ENCODE measurements around the gene ZNF615.
"Not testable (repeated sequence)": the region's sequence is repeated elsewhere in the genome, so short reads cannot be mapped to it uniquely, and the experiment has no call there.

ZNF615 gene

GRCh38 chr19:51976852-51977251 lies 31.2 kb downstream of the ZNF615 start:
- TF ChIP-seq CTCF (IDR thresholded peaks at IDR 0.05; ENCODE audit: insufficient read depth, missing control alignments), result no peak
- DNase-seq (ENCODE audit: insufficient read length, low spot score) (no peak), FAIRE-seq (no peak)

DNA sequence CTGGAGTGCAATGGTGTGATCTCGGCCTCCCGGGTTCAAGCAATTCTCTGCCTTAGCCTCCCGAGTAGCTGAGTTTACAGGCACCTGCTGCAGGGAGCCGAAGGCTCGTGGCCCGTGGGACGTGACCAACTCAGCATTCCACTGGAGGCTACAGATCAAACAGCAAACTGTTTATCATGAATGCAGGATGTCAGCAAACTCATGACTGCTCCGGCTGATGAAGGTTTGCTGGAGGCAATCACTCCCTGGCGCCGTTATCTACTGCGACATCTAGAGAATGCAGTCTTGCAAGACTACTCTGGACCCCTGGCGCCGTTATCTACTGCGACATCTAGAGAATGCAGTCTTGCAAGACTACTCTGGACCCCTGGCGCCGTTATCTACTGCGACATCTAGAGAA lies 32.2 kb downstream of the ZNF615 start:
- DNase-seq (ENCODE audit: insufficient read length, low spot score); FAIRE-seq: not testable (repeated sequence)

DNA sequence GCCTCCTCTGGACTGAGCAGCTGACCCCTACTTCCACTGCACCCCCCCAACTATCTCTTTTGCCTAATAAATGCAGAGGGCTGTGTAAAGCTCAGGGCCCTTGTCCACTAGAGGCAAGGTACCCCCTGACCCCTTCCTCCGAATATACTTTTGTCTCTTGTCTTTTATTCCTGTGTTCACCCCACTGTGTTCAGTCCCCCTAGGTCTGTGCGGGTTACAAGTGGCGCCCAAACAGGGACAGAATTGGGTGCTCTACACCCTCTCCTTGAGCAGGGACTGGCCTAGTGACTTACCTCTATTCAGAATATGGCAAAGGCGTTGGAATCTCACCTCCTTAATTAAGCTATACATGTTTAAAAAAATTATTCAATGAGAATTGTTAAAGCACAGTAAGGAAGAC lies 36.4 kb downstream of the ZNF615 start:
- no peak for FAIRE-seq
- no peak for TF ChIP-seq CTCF (IDR thresholded peaks at IDR 0.05; ENCODE audit: insufficient read depth, missing control alignments)
- DNase-seq (ENCODE audit: insufficient read length, low spot score), result no peak

DNA sequence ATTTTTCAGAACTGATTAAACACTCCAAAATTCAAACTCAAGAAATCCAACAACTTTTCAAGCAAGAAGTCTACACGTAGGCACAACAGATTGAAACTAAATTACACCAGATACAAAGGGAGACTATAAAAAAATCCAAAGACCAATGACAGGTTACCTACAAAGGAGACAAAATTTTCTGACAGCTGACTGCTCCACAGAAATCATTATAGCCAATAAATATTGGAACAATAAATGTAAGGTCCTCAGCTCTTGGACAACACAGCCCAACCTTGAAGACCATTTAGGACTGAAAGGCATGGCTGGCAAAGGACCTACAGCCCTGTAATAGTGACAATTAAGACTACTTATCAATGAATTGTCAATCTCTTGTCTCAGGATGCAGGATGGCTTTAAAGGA lies 37.3 kb downstream of the ZNF615 start:
- FAIRE-seq, result no peak
- no peak for DNase-seq (ENCODE audit: insufficient read length, low spot score)
- TF ChIP-seq CTCF (IDR thresholded peaks at IDR 0.05; ENCODE audit: insufficient read depth, missing control alignments), result no peak

- no peak for TF ChIP-seq CTCF (IDR thresholded peaks at IDR 0.05; ENCODE audit: insufficient read depth, missing control alignments)
- FAIRE-seq (no peak), DNase-seq (ENCODE audit: insufficient read length, low spot score) (no peak)
These were observed 42.4 kb downstream of the ZNF615 start for GRCh38 chr19:51965583-51965982.

- not testable (repeated sequence) for FAIRE-seq; DNase-seq (ENCODE audit: insufficient read length, low spot score)
These were observed 47.3 kb downstream of the ZNF615 start for GRCh38 chr19:51960621-51961233.

DNA sequence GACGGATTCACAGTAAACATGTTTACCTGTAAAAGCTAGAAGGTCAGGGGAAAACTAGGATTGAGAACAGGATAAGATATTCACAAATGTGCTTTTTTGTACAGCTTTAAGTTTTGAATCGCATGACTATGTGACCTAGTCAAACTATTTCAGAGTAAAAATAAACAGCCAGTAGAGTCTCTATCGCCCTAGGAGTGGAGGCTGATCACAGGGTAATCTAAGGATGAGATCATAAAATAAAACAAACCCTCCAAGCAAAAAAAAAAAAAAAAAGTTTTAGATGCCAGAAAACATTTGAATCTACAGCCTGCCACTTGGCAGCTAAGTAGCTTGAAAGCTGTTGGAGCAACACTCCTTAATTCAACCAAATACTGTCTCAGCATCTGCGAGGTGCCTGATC lies 48.2 kb downstream of the ZNF615 start:
- FAIRE-seq, result no peak
- no peak for DNase-seq (ENCODE audit: insufficient read length, low spot score)
- no peak for TF ChIP-seq CTCF (IDR thresholded peaks at IDR 0.05; ENCODE audit: insufficient read depth, missing control alignments)

DNA sequence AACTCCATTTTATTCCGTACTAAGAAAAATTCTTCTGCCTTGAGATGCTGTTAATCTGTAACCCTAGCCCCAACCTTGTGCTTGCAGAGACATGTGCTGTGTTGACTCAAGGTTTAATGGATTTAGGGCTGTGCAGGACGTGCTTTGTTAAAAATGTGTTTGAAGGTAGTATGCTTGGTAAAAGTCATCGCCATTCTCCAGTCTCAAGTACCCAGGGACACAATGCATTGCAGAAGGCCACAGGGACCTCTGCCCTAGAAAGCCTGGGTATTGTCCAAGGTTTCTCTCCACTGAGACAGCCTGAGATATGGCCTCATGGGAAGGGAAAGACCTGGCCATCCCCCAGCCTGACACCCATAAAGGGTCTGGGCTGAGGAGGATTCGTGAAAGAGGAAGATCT lies 50.2 kb downstream of the ZNF615 start:
- DNase-seq (ENCODE audit: insufficient read length, low spot score), result not testable (repeated sequence)
- peak; percentile 44 for FAIRE-seq

DNA sequence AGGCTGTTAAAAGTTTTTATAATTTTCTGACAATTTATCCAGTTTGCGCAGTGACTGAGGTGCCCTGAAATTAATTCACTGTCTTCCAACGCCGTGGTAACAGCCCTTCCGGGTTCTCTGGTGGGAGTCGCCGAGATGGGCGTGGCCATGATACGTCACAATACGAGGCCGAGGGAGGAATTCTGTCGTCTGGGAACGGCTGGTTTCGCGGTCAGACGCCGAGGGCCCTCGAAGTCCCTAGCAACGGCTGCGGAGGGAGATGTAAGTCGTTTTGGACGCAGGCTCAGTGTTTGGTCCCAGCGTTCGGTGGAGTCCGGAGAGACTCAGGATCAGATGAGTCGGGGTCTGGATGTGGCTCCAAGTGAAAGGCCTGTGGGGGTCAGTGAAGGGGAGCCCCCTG lies 59.0 kb downstream of the ZNF615 start:
- no peak for TF ChIP-seq CTCF (IDR thresholded peaks at IDR 0.05; ENCODE audit: insufficient read depth, missing control alignments)
- peak; percentile 53 for DNase-seq (ENCODE audit: insufficient read length, low spot score)
- FAIRE-seq, result no peak
